Activated naive CD8-positive, alpha-beta T cell treated with anti-CD3 and anti-CD28 coated beads, Interleukin-2, amount 50 U/mL, for 24 hours (primary cell): ENCODE results near the gene IL11RA.
"Not testable (repeated sequence)": the region's sequence is repeated elsewhere in the genome, so short reads cannot be mapped to it uniquely, and the experiment has no call there.

Experiments used
- ATAC-seq: fragments of 150-1000 bp; cut with Tn5 transposase; one replicate; pipeline ENCODE4 v1.10.0; 2021
- DNase-seq: peaks from one replicate; pipeline ENCODE4 v3.0.0; 2021
- H3K27ac Mint-ChIP-seq: one replicate; pipeline ENCODE4 v1.8.0; 2021; ENCODE audit warnings: mild to moderate bottlenecking, mixed read lengths
- H3K27me3 Mint-ChIP-seq: one replicate; pipeline ENCODE4 v1.8.0; 2021; ENCODE audit warnings: mixed read lengths
- H3K36me3 Mint-ChIP-seq: one replicate; pipeline ENCODE4 v1.8.0; 2021; ENCODE audit warnings: low read depth, mixed read lengths
- H3K4me1 Mint-ChIP-seq: one replicate; pipeline ENCODE4 v1.8.0; 2021; ENCODE audit warnings: mixed read lengths
- H3K4me3 Mint-ChIP-seq: one replicate; pipeline ENCODE4 v1.8.0; 2021; ENCODE audit warnings: mild to moderate bottlenecking, moderate library complexity, mixed read lengths
- H3K9me3 Mint-ChIP-seq: one replicate; pipeline ENCODE4 v1.8.0; 2021; ENCODE audit warnings: mixed read lengths

IL11RA gene

DNA sequence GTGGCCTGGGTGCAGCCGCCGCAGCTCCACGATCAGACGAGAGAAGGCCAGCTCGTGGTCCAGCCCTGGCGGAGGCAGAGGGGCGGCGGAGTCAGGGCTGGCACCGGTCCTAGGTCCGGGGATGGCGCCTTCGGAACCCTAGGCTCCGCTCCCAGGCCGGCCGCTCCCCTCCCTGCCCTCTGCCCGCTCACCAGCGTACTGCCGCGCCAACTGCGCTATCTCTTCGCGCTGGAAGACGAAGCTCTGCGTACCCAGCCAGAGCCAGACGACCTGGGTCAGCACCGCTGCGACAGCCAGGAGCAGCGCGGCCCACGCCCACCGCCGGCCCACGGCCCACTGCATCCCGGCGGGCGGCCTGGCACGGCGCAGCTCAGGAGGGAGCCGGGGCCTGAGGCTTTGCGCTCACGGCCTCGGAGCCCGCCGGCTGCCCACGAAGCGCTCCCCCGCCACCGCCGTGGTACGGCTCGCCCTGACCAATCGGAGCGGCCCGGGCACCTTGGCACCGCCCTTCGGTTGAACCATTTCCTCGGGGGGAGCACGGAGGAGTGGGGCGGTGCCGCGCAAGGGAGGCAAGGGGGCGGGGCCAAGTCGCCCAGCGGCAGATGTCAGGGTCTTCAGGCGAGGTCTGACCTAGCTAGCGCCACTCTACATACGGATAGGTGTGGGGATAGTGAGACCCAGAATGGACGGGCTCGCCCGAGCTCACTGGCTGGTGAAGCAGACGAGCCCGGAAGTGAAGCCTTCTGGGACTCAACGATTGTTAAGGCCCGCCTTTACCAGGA is 14.4 kb upstream of the IL11RA start, which contains the start of gene SIGMAR1:
TSS of gene SIGMAR1 (minus strand) at position 432 of the 782 bp plus-strand sequence. CDS start at position 342, 90 bp downstream.
- DNase-seq: peak; percentile 94
- ATAC-seq: peak; percentile 91
- Mint-ChIP-seq H3K27me3 (no peaks in the 10 kb centered on the region), H3K27ac (peak within 1 kb of the TSS; percentile 94), H3K36me3 (peaks cover 23% of the 10 kb centered on the region), H3K9me3 (no peaks in the 10 kb centered on the region), H3K4me3 (peak within 1 kb of the TSS; percentile 97), H3K4me1 (peaks cover 36% of the 10 kb centered on the region)

DNA sequence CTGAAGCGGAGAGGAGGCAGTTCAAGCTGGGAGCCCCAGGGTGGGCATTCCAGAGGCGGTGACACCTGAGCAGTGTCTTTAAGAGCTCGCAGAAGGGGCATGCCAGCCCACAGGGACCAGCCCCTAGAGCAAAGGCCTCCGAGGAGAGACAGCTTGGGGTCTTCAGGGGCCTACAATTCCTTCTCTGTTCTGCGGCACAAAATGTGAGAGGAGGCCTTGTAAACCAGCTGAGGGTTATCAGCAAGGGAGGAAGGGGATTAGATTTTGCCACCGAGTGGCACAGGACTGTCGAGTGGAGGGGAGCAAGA is 13.9 kb upstream of the IL11RA start:
- DNase-seq (no peak), ATAC-seq (no peak)
- Mint-ChIP-seq H3K4me3 (peak overlapping the region; percentile 97), H3K27ac (peak overlapping the region; percentile 94), H3K4me1 (peaks cover 36% of the 10 kb centered on the region), H3K36me3 (peaks cover 23% of the 10 kb centered on the region), H3K9me3 (no peaks in the 10 kb centered on the region), H3K27me3 (no peaks in the 10 kb centered on the region)

- H3K9me3 Mint-ChIP-seq, H3K27me3 Mint-ChIP-seq, DNase-seq, ATAC-seq, H3K4me3 Mint-ChIP-seq, H3K27ac Mint-ChIP-seq: not testable (repeated sequence)
- Mint-ChIP-seq H3K4me1 (peaks cover 32% of the 10 kb centered on the region), H3K36me3 (peaks cover 21% of the 10 kb centered on the region)
These were observed 12.7 kb upstream of the IL11RA start for GRCh38 chr9:34639322-34639721.

DNA sequence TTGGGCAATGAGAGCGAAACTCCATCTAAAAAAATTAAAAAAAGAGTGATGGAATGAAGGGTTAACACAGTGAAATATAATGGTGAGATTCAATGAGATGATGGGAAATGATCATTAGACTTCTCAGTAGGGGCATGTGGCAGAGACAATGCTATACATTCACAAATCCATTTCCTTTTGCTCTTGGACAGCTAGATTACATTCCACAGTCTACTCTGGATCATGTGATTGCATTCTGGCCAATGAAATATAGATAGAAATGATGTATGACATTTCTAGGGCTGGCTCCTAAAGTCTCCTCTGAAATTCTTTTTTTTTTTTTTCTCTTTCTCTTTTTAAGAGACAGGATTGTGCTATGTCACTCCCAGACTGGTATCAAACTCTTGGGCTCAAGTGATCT is 9.3 kb upstream of the IL11RA start:
- DNase-seq (no peak), ATAC-seq (no peak)
- Mint-ChIP-seq H3K36me3 (peaks cover under 1% of the 10 kb centered on the region), H3K27ac (no peak overlapping the region), H3K9me3 (no peaks in the 10 kb centered on the region), H3K27me3 (no peaks in the 10 kb centered on the region), H3K4me1 (peaks cover 30% of the 10 kb centered on the region), H3K4me3 (no peak overlapping the region)

DNA sequence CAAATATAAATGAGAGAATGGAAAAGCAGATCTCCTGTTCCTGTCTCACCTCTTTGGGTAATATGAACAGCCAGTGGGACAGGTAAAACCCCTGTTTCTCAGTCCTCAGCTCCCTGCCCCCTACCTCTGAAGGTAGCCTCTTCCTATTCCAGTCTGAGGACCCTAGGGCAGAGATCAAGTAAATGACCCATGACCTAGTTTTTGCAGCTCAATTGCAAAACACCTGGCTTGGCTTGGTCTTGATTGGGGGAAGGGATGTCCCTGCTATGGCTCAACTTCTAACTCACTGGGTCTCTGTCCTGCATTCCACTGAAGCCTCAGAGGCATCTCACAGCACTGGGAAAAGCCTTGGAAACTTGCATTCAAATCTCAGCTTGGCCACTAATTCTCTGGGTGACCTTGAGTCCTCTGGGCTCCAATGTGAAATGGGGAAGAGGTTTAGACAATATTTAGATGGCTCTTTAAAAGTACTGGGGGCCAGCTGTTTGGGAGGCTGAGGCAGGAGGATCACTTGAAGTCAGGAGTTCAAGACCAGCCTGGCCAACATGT is 7.1 kb upstream of the IL11RA start:
- DNase-seq (no peak), ATAC-seq (no peak)
- peaks cover 17% of the 10 kb centered on the region for H3K36me3 Mint-ChIP-seq
- no peaks in the 10 kb centered on the region for H3K9me3 Mint-ChIP-seq
- H3K4me1 Mint-ChIP-seq: peaks cover 28% of the 10 kb centered on the region
- no peak overlapping the region for H3K27ac Mint-ChIP-seq
- no peak overlapping the region for H3K4me3 Mint-ChIP-seq
- H3K27me3 Mint-ChIP-seq: no peaks in the 10 kb centered on the region

DNA sequence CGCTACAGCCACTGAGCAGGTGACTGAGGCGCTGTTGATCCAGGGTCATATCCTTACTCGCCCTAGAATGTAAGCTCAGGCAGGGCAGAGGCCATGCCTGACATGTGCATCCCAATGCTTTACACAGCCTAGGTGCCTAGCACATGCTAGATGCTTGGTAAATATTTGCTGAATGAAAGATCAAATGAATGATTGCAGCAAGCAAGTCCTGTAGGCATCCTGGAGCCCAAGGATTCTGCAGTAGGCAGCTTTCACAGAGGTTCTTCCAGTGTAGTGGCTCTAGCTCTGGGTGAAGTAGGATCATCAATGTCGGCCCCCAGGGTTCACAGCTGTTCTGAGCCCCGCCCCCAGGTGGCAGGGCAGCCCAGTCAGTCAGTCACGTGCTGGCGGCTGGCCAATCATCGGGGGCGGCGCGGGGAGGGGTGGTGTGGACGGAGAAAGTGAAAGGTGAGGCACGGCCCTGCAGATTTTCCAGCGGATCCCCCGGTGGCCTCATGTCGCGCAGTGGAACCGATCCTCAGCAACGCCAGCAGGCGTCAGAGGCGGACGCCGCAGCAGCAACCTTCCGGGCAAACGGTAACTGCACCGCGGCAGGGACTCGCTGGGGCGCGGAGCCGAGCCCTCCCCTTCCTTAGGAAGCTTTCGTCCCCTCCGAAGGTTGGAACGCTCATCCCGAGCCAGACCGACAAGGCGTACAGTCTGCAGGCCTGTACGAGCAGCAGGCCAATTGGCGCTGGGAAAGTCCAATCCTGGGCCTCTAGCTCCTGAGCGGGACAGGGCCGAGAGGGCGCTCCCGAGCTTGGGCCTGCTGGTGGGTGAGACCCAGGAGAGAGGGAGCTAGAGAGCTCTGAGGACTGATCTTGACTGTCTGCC is 5.5 kb upstream of the IL11RA start, which contains the start of gene GALT:
TSS of gene GALT (plus strand) at position 465 of the 873 bp plus-strand sequence. CDS start at position 495, 30 bp downstream.
- Mint-ChIP-seq H3K27me3 (no peaks in the 10 kb centered on the region), H3K4me1 (peaks cover 26% of the 10 kb centered on the region), H3K27ac (peak within 1 kb of the TSS; percentile 89), H3K36me3 (peaks cover 17% of the 10 kb centered on the region), H3K9me3 (no peaks in the 10 kb centered on the region), H3K4me3 (peak within 1 kb of the TSS; percentile 86)
- DNase-seq: peak; percentile 99
- ATAC-seq: peak; percentile 82

- DNase-seq: no peak
- Mint-ChIP-seq H3K36me3 (peaks cover 17% of the 10 kb centered on the region), H3K9me3 (no peaks in the 10 kb centered on the region), H3K27ac (peak overlapping the region; percentile 89), H3K4me3 (peak overlapping the region; percentile 86), H3K4me1 (peaks cover 26% of the 10 kb centered on the region), H3K27me3 (no peaks in the 10 kb centered on the region)
- ATAC-seq: no peak
These were observed 4.9 kb upstream of the IL11RA start for GRCh38 chr9:34647084-34647403.

DNA sequence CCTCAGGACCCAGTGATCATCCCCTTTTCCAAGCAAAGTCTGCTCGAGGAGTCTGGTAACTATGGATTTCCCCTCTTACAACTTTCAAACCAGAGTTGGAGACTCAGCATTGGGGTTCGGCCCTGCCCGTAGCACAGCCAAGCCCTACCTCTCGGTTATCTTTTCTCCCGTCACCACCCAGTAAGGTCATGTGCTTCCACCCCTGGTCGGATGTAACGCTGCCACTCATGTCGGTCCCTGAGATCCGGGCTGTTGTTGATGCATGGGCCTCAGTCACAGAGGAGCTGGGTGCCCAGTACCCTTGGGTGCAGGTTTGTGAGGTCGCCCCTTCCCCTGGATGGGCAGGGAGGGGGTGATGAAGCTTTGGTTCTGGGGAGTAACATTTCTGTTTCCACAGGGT is 4.3 kb upstream of the IL11RA start:
- H3K27ac Mint-ChIP-seq: peak overlapping the region; percentile 89
- peaks cover 31% of the 10 kb centered on the region for H3K4me1 Mint-ChIP-seq
- peaks cover 17% of the 10 kb centered on the region for H3K36me3 Mint-ChIP-seq
- no peaks in the 10 kb centered on the region for H3K9me3 Mint-ChIP-seq
- no peak for DNase-seq
- H3K4me3 Mint-ChIP-seq: peak overlapping the region; percentile 86
- H3K27me3 Mint-ChIP-seq: no peaks in the 10 kb centered on the region
- ATAC-seq: no peak

DNA sequence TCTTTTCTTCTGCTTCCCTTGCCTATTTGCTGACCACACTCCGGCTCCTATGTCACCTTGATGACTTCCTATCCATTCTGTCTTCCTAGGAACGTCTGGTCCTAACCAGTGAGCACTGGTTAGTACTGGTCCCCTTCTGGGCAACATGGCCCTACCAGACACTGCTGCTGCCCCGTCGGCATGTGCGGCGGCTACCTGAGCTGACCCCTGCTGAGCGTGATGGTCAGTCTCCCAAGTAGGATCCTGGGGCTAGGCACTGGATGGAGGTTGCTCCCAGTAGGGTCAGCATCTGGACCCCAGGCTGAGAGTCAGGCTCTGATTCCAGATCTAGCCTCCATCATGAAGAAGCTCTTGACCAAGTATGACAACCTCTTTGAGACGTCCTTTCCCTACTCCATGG is 3.3 kb upstream of the IL11RA start:
- H3K9me3 Mint-ChIP-seq: no peaks in the 10 kb centered on the region
- no peak for ATAC-seq
- H3K4me1 Mint-ChIP-seq: peaks cover 37% of the 10 kb centered on the region
- H3K27me3 Mint-ChIP-seq: no peaks in the 10 kb centered on the region
- H3K27ac Mint-ChIP-seq: no peak overlapping the region
- H3K36me3 Mint-ChIP-seq: peaks cover 17% of the 10 kb centered on the region
- DNase-seq: no peak
- peak overlapping the region; percentile 48 for H3K4me3 Mint-ChIP-seq

- ATAC-seq (no peak), DNase-seq (no peak)
- peaks cover 36% of the 10 kb centered on the region for H3K4me1 Mint-ChIP-seq
- peaks cover 17% of the 10 kb centered on the region for H3K36me3 Mint-ChIP-seq
- no peak overlapping the region for H3K27ac Mint-ChIP-seq
- no peak overlapping the region for H3K4me3 Mint-ChIP-seq
- H3K9me3 Mint-ChIP-seq: no peaks in the 10 kb centered on the region
- H3K27me3 Mint-ChIP-seq: no peaks in the 10 kb centered on the region
These were observed 1.2 kb upstream of the IL11RA start for GRCh38 chr9:34650816-34651215.

GRCh38 chr9:34651321-34651720 is 664 bp upstream of the IL11RA start:
- ATAC-seq (no peak), DNase-seq (no peak)
- Mint-ChIP-seq H3K36me3 (peaks cover 17% of the 10 kb centered on the region), H3K4me3 (no peak overlapping the region), H3K4me1 (peaks cover 31% of the 10 kb centered on the region), H3K27me3 (no peaks in the 10 kb centered on the region), H3K27ac (no peak overlapping the region), H3K9me3 (no peaks in the 10 kb centered on the region)

DNA sequence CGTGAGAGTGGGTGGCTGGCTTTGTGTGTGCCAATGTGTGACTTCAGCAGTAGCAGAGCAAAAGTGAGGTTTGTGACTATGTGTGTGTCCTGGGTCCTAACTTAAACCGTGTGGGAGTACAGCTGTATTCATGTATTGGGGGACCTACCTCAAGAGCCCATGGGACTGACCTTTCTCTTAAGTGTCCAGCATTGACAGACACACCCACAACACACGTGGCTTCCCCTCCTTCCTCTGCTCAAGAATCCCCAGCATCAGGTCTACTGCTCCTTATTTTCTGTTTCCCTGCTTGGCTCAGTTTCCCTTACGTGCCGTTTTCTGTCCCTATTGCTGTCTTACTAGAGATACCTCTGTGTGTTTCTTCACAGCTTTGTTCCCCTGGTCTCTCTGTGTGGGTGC is 616 bp downstream of the IL11RA start:
- H3K27me3 Mint-ChIP-seq: no peaks in the 10 kb centered on the region
- H3K36me3 Mint-ChIP-seq: peaks cover 17% of the 10 kb centered on the region
- no peaks in the 10 kb centered on the region for H3K9me3 Mint-ChIP-seq
- DNase-seq (no peak), ATAC-seq (no peak)
- peak overlapping the region; percentile 53 for H3K27ac Mint-ChIP-seq
- peaks cover 25% of the 10 kb centered on the region for H3K4me1 Mint-ChIP-seq
- H3K4me3 Mint-ChIP-seq: no peak overlapping the region

DNA sequence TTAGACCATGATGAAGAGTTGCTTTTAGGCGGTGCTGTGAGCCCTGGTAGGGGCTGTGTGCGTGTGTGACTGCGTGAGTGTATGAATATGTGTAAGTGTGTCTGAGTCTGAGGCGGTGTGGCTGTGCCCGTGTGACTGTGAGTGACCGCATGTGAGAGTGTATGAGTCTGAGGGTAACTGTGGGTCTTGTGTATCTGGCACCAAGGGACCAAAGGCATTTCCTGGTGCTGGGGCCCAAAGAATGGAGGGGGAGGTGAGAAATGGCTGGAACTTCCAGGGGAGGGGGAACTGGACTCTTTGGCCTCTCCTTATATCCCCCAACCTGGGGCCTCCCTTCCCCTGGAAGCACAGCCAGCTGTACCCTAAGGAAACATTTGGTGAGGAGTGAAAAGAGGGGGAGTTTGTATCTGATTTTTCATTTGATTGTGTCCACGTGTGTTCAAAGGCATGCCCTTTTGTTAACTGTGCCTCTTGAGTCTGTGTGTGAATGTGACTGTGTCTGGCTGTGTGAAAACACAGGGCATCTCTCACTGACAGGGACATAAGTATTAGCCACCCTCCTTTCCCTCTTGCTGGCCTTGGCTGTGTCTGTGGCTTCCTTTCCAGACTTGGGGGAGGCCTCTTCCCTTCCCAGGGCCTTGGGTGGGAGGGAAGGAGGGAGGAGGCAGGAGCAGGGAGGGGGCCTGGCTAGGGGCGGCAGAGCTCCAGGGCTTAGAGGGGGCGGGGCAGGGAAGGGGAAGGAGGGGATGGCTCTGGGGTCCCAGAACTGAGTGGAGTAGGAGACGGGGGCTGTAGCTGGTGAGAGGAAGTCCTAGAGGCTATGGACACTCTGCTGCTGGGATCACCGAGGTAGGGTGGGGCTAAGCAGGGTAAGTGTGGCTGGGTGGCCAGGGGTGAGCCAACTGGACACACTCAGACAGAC is 1.4 kb downstream of the IL11RA start:
- no peaks in the 10 kb centered on the region for H3K9me3 Mint-ChIP-seq

More for the DNA sequence above, 1.4 kb downstream of the IL11RA start:
- DNase-seq: no peak
- Mint-ChIP-seq H3K4me3 (no peak overlapping the region), H3K27me3 (no peaks in the 10 kb centered on the region), H3K36me3 (peaks cover 9% of the 10 kb centered on the region), H3K27ac (no peak overlapping the region), H3K4me1 (peaks cover 17% of the 10 kb centered on the region)
- ATAC-seq: no peak
